Smooth muscle cell (in vitro differentiated cells): ENCODE data around the gene ACSS1. TPM values are rescaled to one million over a fixed set of nuclear protein-coding genes. Genes with fewer than 3 reads are reported as not detected.
"Not testable (repeated sequence)": the region's sequence is repeated elsewhere in the genome, so short reads cannot be mapped to it uniquely, and the experiment has no call there.

Experiments
- DNase-seq: peaks from one replicate; lab custom pipeline; 2025; ENCODE audit not compliant: unreplicated experiment; lab: John Stamatoyannopoulos, UW
- H2AFZ ChIP-seq: fragments of 200-600 bp; sonication (generic); 2 replicates; pipeline ENCODE4 v1.6.0; 2016; ENCODE audit warnings: antibody characterized with exemption, low read depth, mild to moderate bottlenecking
- H3F3A ChIP-seq: fragments of 200-600 bp; sonication (generic); 2 replicates; pipeline ENCODE4 v1.6.0; 2017; ENCODE audit warnings: antibody characterized with exemption, low read depth
- H3K27ac ChIP-seq: fragments of 200-600 bp; sonication (generic); 2 replicates; pipeline ENCODE4 v1.5.1; 2016; ENCODE audit warnings: low read depth, mild to moderate bottlenecking
- H3K27me3 ChIP-seq: fragments of 200-600 bp; sonication (generic); 2 replicates; pipeline ENCODE4 v1.6.1; 2016; ENCODE audit warnings: low read depth, mild to moderate bottlenecking
- H3K36me3 ChIP-seq: fragments of 200-600 bp; sonication (generic); 2 replicates; pipeline ENCODE4 v1.5.1; 2016; ENCODE audit warnings: low read depth
- H3K4me1 ChIP-seq: fragments of 200-600 bp; sonication (generic); 2 replicates; pipeline ENCODE4 v1.5.1; 2016; ENCODE audit warnings: low read depth
- H3K4me2 ChIP-seq: fragments of 200-600 bp; sonication (generic); 2 replicates; pipeline ENCODE4 v1.6.0; 2016; ENCODE audit warnings: mild to moderate bottlenecking
- H3K4me3 ChIP-seq: fragments of 200-600 bp; sonication (generic); 2 replicates; pipeline ENCODE4 v1.5.1; 2016; ENCODE audit warnings: mild to moderate bottlenecking
- H3K79me2 ChIP-seq: fragments of 200-600 bp; sonication (generic); 2 replicates; pipeline ENCODE4 v1.6.0; 2016; ENCODE audit warnings: low read depth, mild to moderate bottlenecking
- H3K9ac ChIP-seq: fragments of 200-600 bp; sonication (generic); 2 replicates; pipeline ENCODE4 v1.6.0; 2016; ENCODE audit warnings: low read depth
- H3K9me3 ChIP-seq: fragments of 200-600 bp; sonication (generic); replicated peaks from 2 replicates; pipeline ENCODE4 v1.5.1; 2016; ENCODE audit warnings: low read depth
- H4K20me1 ChIP-seq: fragments of 200-600 bp; sonication (generic); 2 replicates; pipeline ENCODE4 v1.6.0; 2016; ENCODE audit warnings: low read depth
- WGBS: methylation state at CpG from one replicate; pipeline ENCODE4 v1.1.7; 2016; ENCODE audit warnings: low lambda C conversion rate; 5-methylcytosine and 5-hydroxymethylcytosine counted together
- polyA plus RNA-seq: library from polyadenylated mRNA; unstranded; fragments of >200 nt; fragmentation: Nextera tagmentation; extraction: Ambion mirVana; gene quantifications from 2 replicates; pipeline ENCODE4 v1.2.1, GENCODE V29; 2016
- total RNA-seq: library from RNA; depleted of rRNA; stranded (reverse); fragments of >200 nt; gene quantifications from 2 replicates; pipeline ENCODE4 v1.2.3, GENCODE V29; 2014
- TF ChIP-seq, protein P1 (sequence below): fragments of 200-600 bp; sonication (generic); IDR thresholded peaks from 2 replicates; pipeline ENCODE4 v1.5.1; 2017; ENCODE audit warnings: borderline replicate concordance, mild to moderate bottlenecking, antibody characterized with exemption; ENCODE audit not compliant: insufficient read depth, poor library complexity, severe bottlenecking

ACSS1 gene
- total and polyA plus RNA-seq, 2 experiments from 2014 or later, result 2.4 to 2.8 TPM

DNA sequence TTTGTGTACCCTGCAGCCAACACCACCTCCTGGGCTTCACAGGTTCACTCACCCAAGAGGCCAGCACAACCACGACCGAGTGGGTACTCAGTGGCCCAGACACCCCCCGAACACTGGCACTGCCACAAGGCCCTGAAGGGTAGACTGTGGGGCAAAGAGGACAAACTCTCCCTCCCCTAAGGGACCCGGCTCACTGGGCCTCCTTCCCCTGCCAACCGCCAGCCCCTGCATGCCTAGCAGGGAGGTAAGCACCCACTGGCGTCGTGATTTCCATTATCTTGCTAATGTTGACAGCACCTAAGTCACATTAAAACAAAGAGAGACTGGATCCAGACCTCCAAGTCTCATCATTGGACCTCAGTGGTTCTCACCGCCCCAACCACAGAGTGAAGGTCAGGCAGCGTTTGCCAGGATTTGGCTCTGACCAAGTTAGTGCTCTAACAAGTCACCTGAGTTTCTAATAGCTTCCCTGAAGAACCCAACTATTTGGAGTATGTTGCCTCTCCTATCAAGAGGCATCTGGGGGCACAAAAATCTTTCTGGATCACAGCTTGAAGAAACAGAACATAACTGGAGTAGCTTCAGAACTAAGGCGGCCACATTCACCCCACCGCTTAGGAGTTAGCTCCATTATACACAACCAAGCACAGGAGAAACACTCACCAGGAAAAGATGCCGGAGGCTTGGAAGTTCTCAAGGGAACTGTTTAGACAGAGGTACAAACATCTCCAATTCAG lies 51.3 kb downstream of the ACSS1 start:
- no peak for DNase-seq
- no peak overlapping the region for H2AFZ ChIP-seq
- no peak overlapping the region for H3K4me2 ChIP-seq
- no peaks in the 10 kb centered on the region for H4K20me1 ChIP-seq
- no peak overlapping the region for H3K4me3 ChIP-seq
- H3K9ac ChIP-seq, result no peak overlapping the region
- TF ChIP-seq, protein P1, sequence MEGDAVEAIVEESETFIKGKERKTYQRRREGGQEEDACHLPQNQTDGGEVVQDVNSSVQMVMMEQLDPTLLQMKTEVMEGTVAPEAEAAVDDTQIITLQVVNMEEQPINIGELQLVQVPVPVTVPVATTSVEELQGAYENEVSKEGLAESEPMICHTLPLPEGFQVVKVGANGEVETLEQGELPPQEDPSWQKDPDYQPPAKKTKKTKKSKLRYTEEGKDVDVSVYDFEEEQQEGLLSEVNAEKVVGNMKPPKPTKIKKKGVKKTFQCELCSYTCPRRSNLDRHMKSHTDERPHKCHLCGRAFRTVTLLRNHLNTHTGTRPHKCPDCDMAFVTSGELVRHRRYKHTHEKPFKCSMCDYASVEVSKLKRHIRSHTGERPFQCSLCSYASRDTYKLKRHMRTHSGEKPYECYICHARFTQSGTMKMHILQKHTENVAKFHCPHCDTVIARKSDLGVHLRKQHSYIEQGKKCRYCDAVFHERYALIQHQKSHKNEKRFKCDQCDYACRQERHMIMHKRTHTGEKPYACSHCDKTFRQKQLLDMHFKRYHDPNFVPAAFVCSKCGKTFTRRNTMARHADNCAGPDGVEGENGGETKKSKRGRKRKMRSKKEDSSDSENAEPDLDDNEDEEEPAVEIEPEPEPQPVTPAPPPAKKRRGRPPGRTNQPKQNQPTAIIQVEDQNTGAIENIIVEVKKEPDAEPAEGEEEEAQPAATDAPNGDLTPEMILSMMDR, result no peak
- no peaks in the 10 kb centered on the region for H3K27me3 ChIP-seq
- H3K36me3 ChIP-seq, result no peaks in the 10 kb centered on the region
- 83% methylated on average over 12 of the region's 12 CpGs for WGBS
- no peaks in the 10 kb centered on the region for H3F3A ChIP-seq
- no peaks in the 10 kb centered on the region for H3K79me2 ChIP-seq
- H3K27ac ChIP-seq, result no peak overlapping the region
- no peaks in the 10 kb centered on the region for H3K9me3 ChIP-seq
- no peaks in the 10 kb centered on the region for H3K4me1 ChIP-seq

DNA sequence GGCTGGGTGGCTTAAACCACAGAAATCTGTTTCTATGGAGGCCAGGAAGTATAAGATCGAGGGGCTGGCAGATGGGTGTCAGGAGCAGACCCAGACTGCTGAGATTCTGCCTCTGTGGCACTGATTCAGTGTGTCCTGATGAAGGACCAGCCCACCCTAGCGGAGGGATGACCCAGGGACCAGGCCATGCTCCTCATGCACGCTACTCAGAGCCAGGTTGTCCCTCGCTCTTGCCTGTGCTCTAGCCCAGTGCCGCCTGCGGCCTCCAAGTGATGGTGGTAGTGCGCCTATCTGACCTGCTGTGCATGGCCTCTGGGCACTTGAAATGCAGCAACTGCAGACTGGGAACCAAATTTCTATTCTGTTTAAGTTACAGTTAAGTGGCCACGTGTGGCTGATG lies 52.3 kb downstream of the ACSS1 start:
- Histone ChIP-seq H3K4me2 (no peak overlapping the region), H2AFZ (no peak overlapping the region), H3K27ac (no peak overlapping the region), H3K4me1 (no peaks in the 10 kb centered on the region), H3K4me3 (no peak overlapping the region), H3K9me3 (no peaks in the 10 kb centered on the region), H3K36me3 (no peaks in the 10 kb centered on the region), H3F3A (no peaks in the 10 kb centered on the region), H3K79me2 (no peaks in the 10 kb centered on the region), H4K20me1 (no peaks in the 10 kb centered on the region), H3K9ac (no peak overlapping the region), H3K27me3 (no peaks in the 10 kb centered on the region)
- TF ChIP-seq, protein P1, result no peak
- DNase-seq, result no peak
- WGBS, result 89% methylated on average over 8 of the region's 8 CpGs

- no peak overlapping the region for H3K4me3 ChIP-seq
- TF ChIP-seq, protein P1, result no peak
- no peak overlapping the region for H3K9ac ChIP-seq
- no peak overlapping the region for H3K27ac ChIP-seq
- H3K79me2 ChIP-seq, result no peaks in the 10 kb centered on the region
- H3K9me3 ChIP-seq, result no peaks in the 10 kb centered on the region
- H3K36me3 ChIP-seq, result no peaks in the 10 kb centered on the region
- no peak overlapping the region for H2AFZ ChIP-seq
- H3K4me1 ChIP-seq, result no peaks in the 10 kb centered on the region
- no peak overlapping the region for H3K4me2 ChIP-seq
- H3K27me3 ChIP-seq, result no peaks in the 10 kb centered on the region
- DNase-seq, result no peak
- no peaks in the 10 kb centered on the region for H4K20me1 ChIP-seq
- WGBS, result 93% methylated on average over 2 of the region's 2 CpGs
- H3F3A ChIP-seq, result no peaks in the 10 kb centered on the region
Observed at GRCh38 chr20:25005220-25005619, 52.7 kb downstream of the ACSS1 start.

DNA sequence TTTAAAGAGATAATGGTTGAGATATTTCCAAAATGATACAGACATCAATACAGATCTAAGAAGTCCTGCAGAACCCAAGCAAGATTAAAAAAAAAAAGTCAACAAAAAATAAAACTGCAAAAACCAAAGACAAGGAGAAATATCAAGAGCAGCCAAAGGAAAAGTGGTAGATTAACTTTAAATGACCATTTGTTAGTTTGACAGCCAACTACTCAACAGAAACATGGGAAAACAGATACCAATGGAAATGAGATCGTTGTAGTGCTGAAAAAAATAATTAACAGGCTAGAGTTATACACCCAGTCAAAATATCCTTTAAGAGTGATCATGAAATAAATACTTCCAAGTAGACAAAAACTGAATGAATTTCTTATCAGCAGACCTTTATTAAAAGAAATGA lies 54.9 kb downstream of the ACSS1 start:
- Histone ChIP-seq H3K4me1 (no peaks in the 10 kb centered on the region), H3K4me3 (no peak overlapping the region), H4K20me1 (no peaks in the 10 kb centered on the region), H3K27me3 (peaks cover 16% of the 10 kb centered on the region), H3K4me2 (no peak overlapping the region), H3K27ac (no peak overlapping the region), H3K79me2 (no peaks in the 10 kb centered on the region), H2AFZ (no peak overlapping the region), H3F3A (no peaks in the 10 kb centered on the region), H3K9ac (no peak overlapping the region), H3K36me3 (no peaks in the 10 kb centered on the region), H3K9me3 (no peaks in the 10 kb centered on the region)
- TF ChIP-seq, protein P1, result no peak
- DNase-seq, result no peak
- WGBS, result 85% methylated on average over 1 of the region's 1 CpG

GRCh38 chr20:25001323-25001722 lies 56.6 kb downstream of the ACSS1 start:
- DNase-seq, H3K4me1 ChIP-seq, H4K20me1 ChIP-seq, H3K9ac ChIP-seq, H3F3A ChIP-seq, H2AFZ ChIP-seq, H3K36me3 ChIP-seq, H3K9me3 ChIP-seq, H3K27ac ChIP-seq, H3K4me2 ChIP-seq, H3K79me2 ChIP-seq, H3K4me3 ChIP-seq: not testable (repeated sequence)
- H3K27me3 ChIP-seq, result peaks cover 23% of the 10 kb centered on the region
- 94% methylated on average over 4 of the region's 4 CpGs for WGBS
